Endothelial cell of umbilical vein (primary cell): ENCODE measurements around the gene GGT6.

Source experiments
- CTCF ChIP-seq, 2 donors: IDR thresholded peaks; 1 replicate in 1 of 2; 2 replicates in 1 of 2; pipeline ENCODE4 v1.5.1; 2011; ENCODE audit warnings: low read length in 2 of 2, mild to moderate bottlenecking in 2 of 2, moderate library complexity in 2 of 2, control low read depth in 1 of 2, inconsistent platforms in 1 of 2, low read depth in 1 of 2; ENCODE audit not compliant: insufficient read depth in 1 of 2; ENCODE audit errors: extremely low read depth in 1 of 2
- EZH2 ChIP-seq: IDR thresholded peaks from 2 replicates; pipeline ENCODE4 v1.6.1; 2012; ENCODE audit warnings: borderline replicate concordance, low read depth, mild to moderate bottlenecking, moderate library complexity, low read length, inconsistent platforms; ENCODE audit not compliant: severe bottlenecking
- FOS ChIP-seq: IDR thresholded peaks from 2 replicates; pipeline ENCODE4 v1.6.1; 2011; ENCODE audit warnings: mild to moderate bottlenecking, low read length, moderate library complexity, borderline replicate concordance; ENCODE audit not compliant: insufficient read depth
- POLR2AphosphoS5 ChIP-seq: IDR thresholded peaks from 2 replicates; pipeline ENCODE4 v1.6.1; 2012; ENCODE audit warnings: low read depth, mild to moderate bottlenecking, control low read depth, low read length, moderate library complexity; ENCODE audit not compliant: insufficient read depth
- TF ChIP-seq, protein P1 (sequence below): IDR thresholded peaks from 2 replicates; pipeline ENCODE4 v1.6.1; 2011; ENCODE audit not compliant: insufficient read depth, insufficient read length

DNA sequence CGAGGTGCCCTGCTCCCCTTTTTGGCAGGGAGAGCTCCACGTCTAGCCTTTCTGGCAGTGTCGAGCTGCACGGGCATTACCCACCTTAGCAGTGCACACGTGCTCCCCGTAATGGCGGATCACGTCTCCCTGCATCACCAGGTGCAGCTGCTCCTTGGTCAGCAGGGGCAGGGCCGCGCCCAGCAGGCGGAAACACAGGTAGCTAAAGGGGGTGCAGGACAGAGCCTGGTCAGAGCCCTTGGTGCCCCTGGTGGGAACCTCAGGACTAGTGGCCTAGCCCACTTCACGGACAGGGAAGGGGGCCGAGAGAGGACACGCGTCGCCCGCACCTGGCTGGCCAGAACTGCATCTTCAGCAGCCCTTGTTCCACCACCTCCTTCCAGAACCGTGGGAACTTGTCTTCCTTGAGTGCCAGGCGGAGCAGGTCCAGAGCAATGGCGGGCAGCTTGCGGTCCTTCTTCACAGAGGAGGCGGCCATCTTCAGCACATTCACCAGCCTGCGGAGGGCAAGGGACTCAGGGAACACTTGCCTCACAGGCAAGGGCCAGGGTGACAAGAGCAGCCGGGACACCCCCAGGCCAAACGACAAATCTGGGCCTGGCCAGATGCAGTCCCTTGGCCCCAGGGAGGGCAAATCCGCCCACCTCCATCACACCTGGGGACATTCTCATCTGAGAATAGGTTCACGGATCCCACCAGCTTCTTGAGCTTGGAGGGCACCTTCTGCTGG, 8.4 kb downstream of the GGT6 start:
- TF ChIP-seq, protein P1, sequence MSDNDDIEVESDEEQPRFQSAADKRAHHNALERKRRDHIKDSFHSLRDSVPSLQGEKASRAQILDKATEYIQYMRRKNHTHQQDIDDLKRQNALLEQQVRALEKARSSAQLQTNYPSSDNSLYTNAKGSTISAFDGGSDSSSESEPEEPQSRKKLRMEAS, result no peak
- no peak for TF ChIP-seq CTCF (IDR thresholded peaks at IDR 0.05; ENCODE audit: extremely low read depth in 1 of 2, insufficient read depth in 1 of 2, low read depth in 1 of 2, low read length in 2 of 2)
- no peak for TF ChIP-seq FOS
- no peak for TF ChIP-seq EZH2
- no peak for TF ChIP-seq POLR2AphosphoS5
